Tibial nerve (tissue), 4 donors: ENCODE measurements around the gene CAPZA2.

Source experiments
- CTCF ChIP-seq, 5 experiments: fragments of 200-600 bp in 3 of 5; fragments of 450-650 bp in 2 of 5; sonication (generic) in 3 of 5; IDR thresholded peaks; one replicate each; pipeline ENCODE4 v1.5.1; 2016 to 2019; ENCODE audit warnings: antibody characterized with exemption in 5 of 5, mild to moderate bottlenecking in 3 of 5, moderate library complexity in 2 of 5
- EP300 ChIP-seq, 2 donors: sonication (generic); formaldehyde crosslinking; IDR thresholded peaks; one replicate each; pipeline ENCODE4 v1.6.1; 2017; ENCODE audit warnings: antibody characterized with exemption in 2 of 2, mild to moderate bottlenecking in 1 of 2

GRCh38 chr7:116897661-116898060 lies 35.3 kb downstream of the CAPZA2 start:
- TF ChIP-seq CTCF (IDR thresholded peaks at IDR 0.05) (no peak), EP300 (IDR thresholded peaks at IDR 0.05) (no peak)
